Measurements from ENCODE around the gene CINP.

The CINP gene

GRCh38 chr14:102394717-102395375, 32.2 kb upstream of the CINP start:
- H3K9ac ChIP-seq (ENCODE audit: low read length) = no peak overlapping the region
- H2BK5ac ChIP-seq (ENCODE audit: low read length) = no peak overlapping the region
- no peak overlapping the region for H2AK5ac ChIP-seq (ENCODE audit: low read length)
- no peak for DNase-seq
- H3K79me1 ChIP-seq (ENCODE audit: low read length) = no peaks in the 10 kb centered on the region
- H4K8ac ChIP-seq (ENCODE audit: low read depth, low read length) = no peak overlapping the region
- H2BK15ac ChIP-seq (replicated peaks; ENCODE audit: low read depth) = no peak overlapping the region
- H2BK120ac ChIP-seq (ENCODE audit: low read depth, low read length) = no peak overlapping the region
- peaks cover 2% of the 10 kb centered on the region for H3K4me1 ChIP-seq (ENCODE audit: control insufficient read depth, low read depth, low read length)
- no peaks in the 10 kb centered on the region for H3K27me3 ChIP-seq (ENCODE audit: insufficient read depth, low read length, poor library complexity)
- no peaks in the 10 kb centered on the region for H3K79me2 ChIP-seq (ENCODE audit: control insufficient read depth, insufficient read depth, low read length)
- no peaks in the 10 kb centered on the region for H3K36me3 ChIP-seq (ENCODE audit: control insufficient read depth, insufficient read depth, low read length)
- no peak overlapping the region for H3K27ac ChIP-seq (ENCODE audit: low read depth, low read length)
- no peak overlapping the region for H3K56ac ChIP-seq (ENCODE audit: low read length)
- no peak overlapping the region for H3K4ac ChIP-seq (ENCODE audit: low read depth, low read length)
- H4K5ac ChIP-seq (ENCODE audit: low read length) = no peak overlapping the region
- H3K23ac ChIP-seq (ENCODE audit: low read length) = no peak overlapping the region
- H3K18ac ChIP-seq (ENCODE audit: low read length) = no peak overlapping the region
- H3K4me2 ChIP-seq (ENCODE audit: low read length) = no peak overlapping the region
- no CpG with 5 or more reads among the region's 9 CpGs for WGBS (ENCODE audit: extremely low coverage, insufficient coverage, low lambda C conversion rate)
- no peak overlapping the region for H3K4me3 ChIP-seq (ENCODE audit: low read length)

DNA sequence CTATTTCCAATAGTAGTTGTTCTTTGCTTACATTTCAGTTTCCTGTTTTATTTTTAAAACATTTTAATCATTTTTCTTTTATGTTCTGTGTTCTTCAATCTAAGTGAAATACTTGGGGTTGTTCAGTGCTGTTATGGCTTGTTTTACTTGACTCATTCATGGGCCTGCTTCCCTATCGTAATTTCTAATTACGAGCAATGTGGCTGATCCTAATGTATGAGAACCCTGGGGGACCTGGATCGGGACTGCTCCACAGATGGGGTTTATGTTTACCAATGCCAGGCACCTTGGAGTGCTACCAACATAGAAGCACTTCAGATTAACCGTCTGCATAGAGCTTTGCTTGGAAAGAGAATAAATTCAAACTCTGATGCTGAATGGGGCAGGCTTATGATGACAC, 29.8 kb upstream of the CINP start:
- no peaks in the 10 kb centered on the region for H3K79me1 ChIP-seq (ENCODE audit: low read length)
- no peak overlapping the region for H2BK120ac ChIP-seq (ENCODE audit: low read depth, low read length)
- H2BK5ac ChIP-seq (ENCODE audit: low read length) = no peak overlapping the region
- no peak overlapping the region for H3K27ac ChIP-seq (ENCODE audit: low read depth, low read length)
- H3K36me3 ChIP-seq (ENCODE audit: control insufficient read depth, insufficient read depth, low read length) = no peaks in the 10 kb centered on the region
- no peaks in the 10 kb centered on the region for H3K79me2 ChIP-seq (ENCODE audit: control insufficient read depth, insufficient read depth, low read length)
- no peak overlapping the region for H3K9ac ChIP-seq (ENCODE audit: low read length)
- H3K4me3 ChIP-seq (ENCODE audit: low read length) = no peak overlapping the region
- H3K4me2 ChIP-seq (ENCODE audit: low read length) = no peak overlapping the region
- H2AK5ac ChIP-seq (ENCODE audit: low read length) = no peak overlapping the region
- WGBS (ENCODE audit: extremely low coverage, insufficient coverage, low lambda C conversion rate) = no CpG with 5 or more reads among the region's 4 CpGs
- no peak overlapping the region for H4K5ac ChIP-seq (ENCODE audit: low read length)
- peaks cover 2% of the 10 kb centered on the region for H3K4me1 ChIP-seq (ENCODE audit: control insufficient read depth, low read depth, low read length)
- H3K23ac ChIP-seq (ENCODE audit: low read length) = no peak overlapping the region
- no peak overlapping the region for H3K56ac ChIP-seq (ENCODE audit: low read length)
- H3K18ac ChIP-seq (ENCODE audit: low read length) = no peak overlapping the region
- H4K8ac ChIP-seq (ENCODE audit: low read depth, low read length) = no peak overlapping the region
- H3K27me3 ChIP-seq (ENCODE audit: insufficient read depth, low read length, poor library complexity) = no peaks in the 10 kb centered on the region
- no peak for DNase-seq
- H3K4ac ChIP-seq (ENCODE audit: low read depth, low read length) = no peak overlapping the region
- H2BK15ac ChIP-seq (replicated peaks; ENCODE audit: low read depth) = no peak overlapping the region

- no peaks in the 10 kb centered on the region for H3K79me2 ChIP-seq (ENCODE audit: control insufficient read depth, insufficient read depth, low read length)
- peaks cover 2% of the 10 kb centered on the region for H3K4me1 ChIP-seq (ENCODE audit: control insufficient read depth, low read depth, low read length)
- H4K5ac ChIP-seq (ENCODE audit: low read length) = no peak overlapping the region
- H3K36me3 ChIP-seq (ENCODE audit: control insufficient read depth, insufficient read depth, low read length) = no peaks in the 10 kb centered on the region
- no peak overlapping the region for H3K56ac ChIP-seq (ENCODE audit: low read length)
- no peak overlapping the region for H3K4me2 ChIP-seq (ENCODE audit: low read length)
- DNase-seq = no peak
- no peaks in the 10 kb centered on the region for H3K27me3 ChIP-seq (ENCODE audit: insufficient read depth, low read length, poor library complexity)
- no peak overlapping the region for H3K4me3 ChIP-seq (ENCODE audit: low read length)
- no peak overlapping the region for H2BK120ac ChIP-seq (ENCODE audit: low read depth, low read length)
- H2AK5ac ChIP-seq (ENCODE audit: low read length) = no peak overlapping the region
- H3K27ac ChIP-seq (ENCODE audit: low read depth, low read length) = no peak overlapping the region
- no peak overlapping the region for H2BK5ac ChIP-seq (ENCODE audit: low read length)
- H3K4ac ChIP-seq (ENCODE audit: low read depth, low read length) = no peak overlapping the region
- H3K23ac ChIP-seq (ENCODE audit: low read length) = no peak overlapping the region
- no CpG with 5 or more reads among the region's 2 CpGs for WGBS (ENCODE audit: extremely low coverage, insufficient coverage, low lambda C conversion rate)
- no peak overlapping the region for H3K9ac ChIP-seq (ENCODE audit: low read length)
- H4K8ac ChIP-seq (ENCODE audit: low read depth, low read length) = no peak overlapping the region
- no peak overlapping the region for H3K18ac ChIP-seq (ENCODE audit: low read length)
- no peaks in the 10 kb centered on the region for H3K79me1 ChIP-seq (ENCODE audit: low read length)
- no peak overlapping the region for H2BK15ac ChIP-seq (replicated peaks; ENCODE audit: low read depth)
These were observed 27.6 kb upstream of the CINP start for GRCh38 chr14:102390064-102390855.

DNA sequence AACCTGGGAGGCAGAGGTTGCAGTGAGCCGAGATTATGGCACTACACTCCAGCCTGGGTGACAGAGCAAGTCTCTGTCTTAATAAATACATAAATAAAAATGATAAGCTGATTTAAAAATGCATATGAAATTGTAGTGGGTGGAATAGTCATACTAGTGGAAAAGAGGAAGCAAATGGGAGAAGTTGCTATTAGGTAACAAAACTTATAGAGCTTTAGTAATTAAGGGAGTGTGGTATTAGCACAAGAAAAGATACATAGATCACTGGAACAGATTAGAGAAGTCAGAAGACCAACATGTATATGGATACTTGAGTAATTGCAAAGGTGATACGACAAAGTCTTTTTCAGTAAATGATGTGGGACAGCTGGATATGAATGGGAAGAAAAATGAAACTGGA, 26.6 kb upstream of the CINP start:
- no peak for DNase-seq
- H3K27ac ChIP-seq (ENCODE audit: low read depth, low read length) = no peak overlapping the region
- no CpG with 5 or more reads among the region's 2 CpGs for WGBS (ENCODE audit: extremely low coverage, insufficient coverage, low lambda C conversion rate)

GRCh38 chr14:102387086-102387485, 24.4 kb upstream of the CINP start:
- Histone ChIP-seq H3K79me1 (ENCODE audit: low read length) (no peaks in the 10 kb centered on the region), H3K4ac (ENCODE audit: low read depth, low read length) (no peak overlapping the region), H3K36me3 (ENCODE audit: control insufficient read depth, insufficient read depth, low read length) (no peaks in the 10 kb centered on the region), H2BK120ac (ENCODE audit: low read depth, low read length) (no peak overlapping the region), H4K5ac (ENCODE audit: low read length) (no peak overlapping the region), H2AK5ac (ENCODE audit: low read length) (no peak overlapping the region), H4K8ac (ENCODE audit: low read depth, low read length) (no peak overlapping the region), H3K23ac (ENCODE audit: low read length) (no peak overlapping the region), H3K4me2 (ENCODE audit: low read length) (no peak overlapping the region), H3K79me2 (ENCODE audit: control insufficient read depth, insufficient read depth, low read length) (no peaks in the 10 kb centered on the region), H3K18ac (ENCODE audit: low read length) (no peak overlapping the region), H3K56ac (ENCODE audit: low read length) (no peak overlapping the region), H3K9ac (ENCODE audit: low read length) (no peak overlapping the region), H2BK15ac (replicated peaks; ENCODE audit: low read depth) (no peak overlapping the region), H3K27ac (ENCODE audit: low read depth, low read length) (no peak overlapping the region), H2BK5ac (ENCODE audit: low read length) (no peak overlapping the region), H3K4me3 (ENCODE audit: low read length) (no peak overlapping the region), H3K27me3 (ENCODE audit: insufficient read depth, low read length, poor library complexity) (no peaks in the 10 kb centered on the region), H3K4me1 (ENCODE audit: control insufficient read depth, low read depth, low read length) (no peaks in the 10 kb centered on the region)
- DNase-seq = no peak

More for the DNA sequence above, 26.6 kb upstream of the CINP start:
- H3K56ac ChIP-seq (ENCODE audit: low read length) = no peak overlapping the region
- H3K27me3 ChIP-seq (ENCODE audit: insufficient read depth, low read length, poor library complexity) = no peaks in the 10 kb centered on the region
- H2AK5ac ChIP-seq (ENCODE audit: low read length) = no peak overlapping the region
- H4K5ac ChIP-seq (ENCODE audit: low read length) = no peak overlapping the region
- H3K36me3 ChIP-seq (ENCODE audit: control insufficient read depth, insufficient read depth, low read length) = no peaks in the 10 kb centered on the region
- no peak overlapping the region for H3K4me3 ChIP-seq (ENCODE audit: low read length)
- H3K23ac ChIP-seq (ENCODE audit: low read length) = no peak overlapping the region
- no peak overlapping the region for H3K9ac ChIP-seq (ENCODE audit: low read length)
- no peak overlapping the region for H3K18ac ChIP-seq (ENCODE audit: low read length)
- H4K8ac ChIP-seq (ENCODE audit: low read depth, low read length) = no peak overlapping the region
- no peaks in the 10 kb centered on the region for H3K79me1 ChIP-seq (ENCODE audit: low read length)
- H3K4me2 ChIP-seq (ENCODE audit: low read length) = no peak overlapping the region
- H2BK5ac ChIP-seq (ENCODE audit: low read length) = no peak overlapping the region
- H3K79me2 ChIP-seq (ENCODE audit: control insufficient read depth, insufficient read depth, low read length) = no peaks in the 10 kb centered on the region
- no peak overlapping the region for H3K4ac ChIP-seq (ENCODE audit: low read depth, low read length)
- H3K4me1 ChIP-seq (ENCODE audit: control insufficient read depth, low read depth, low read length) = no peaks in the 10 kb centered on the region
- H2BK15ac ChIP-seq (replicated peaks; ENCODE audit: low read depth) = no peak overlapping the region
- H2BK120ac ChIP-seq (ENCODE audit: low read depth, low read length) = no peak overlapping the region
